Suprapubic skin (tissue), 4 donors: Measurements from ENCODE around the gene ASCC2. TPM values are rescaled to one million over a fixed set of nuclear protein-coding genes. Genes with fewer than 3 reads are reported as not detected.

Source experiments
- DNase-seq, 2 donors: peaks; one replicate each; pipeline ENCODE4 v3.0.0-alpha.2; 2019; ENCODE audit warnings: low spot score in 2 of 2
- H3K27ac ChIP-seq: fragments of 200-600 bp; sonication (generic); one replicate; pipeline ENCODE4 v1.5.1; 2019
- H3K27me3 ChIP-seq: fragments of 200-600 bp; sonication (generic); one replicate; pipeline ENCODE4 v1.5.1; 2019
- H3K36me3 ChIP-seq: fragments of 200-600 bp; sonication (generic); one replicate; pipeline ENCODE4 v1.5.1; 2019
- H3K4me1 ChIP-seq: fragments of 200-600 bp; sonication (generic); one replicate; pipeline ENCODE4 v1.5.1; 2019
- H3K4me3 ChIP-seq: fragments of 200-600 bp; sonication (generic); one replicate; pipeline ENCODE4 v1.5.1; 2019; ENCODE audit warnings: mild to moderate bottlenecking
- H3K9me3 ChIP-seq: fragments of 200-600 bp; sonication (generic); one replicate; pipeline ENCODE4 v1.5.1; 2019
- CTCF ChIP-seq, 2 donors: fragments of 200-600 bp in 1 of 2; fragments of 450-650 bp in 1 of 2; sonication (generic) in 1 of 2; IDR thresholded peaks; one replicate each; pipeline ENCODE4 v1.5.1; 2016 to 2019; ENCODE audit warnings: antibody characterized with exemption in 2 of 2, mild to moderate bottlenecking in 1 of 2, moderate library complexity in 1 of 2
- EP300 ChIP-seq: sonication (generic); formaldehyde crosslinking; IDR thresholded peaks from one replicate; pipeline ENCODE4 v1.6.1; 2017; ENCODE audit warnings: antibody characterized with exemption
- POLR2A ChIP-seq, 2 donors: fragments of 450-650 bp; IDR thresholded peaks; one replicate each; pipeline ENCODE4 v1.6.1; 2017; ENCODE audit warnings: antibody characterized with exemption in 2 of 2, mild to moderate bottlenecking in 2 of 2, moderate library complexity in 2 of 2
- POLR2AphosphoS5 ChIP-seq, 3 donors: sonication (generic); formaldehyde crosslinking; IDR thresholded peaks; one replicate each; pipeline ENCODE4 v1.6.1; 2017; ENCODE audit warnings: antibody characterized with exemption in 3 of 3
- WGBS: methylation state at CpG from one replicate; pipeline ENCODE4 v1.1.5; 2018; 5-methylcytosine and 5-hydroxymethylcytosine counted together
- total RNA-seq, 4 donors: library from RNA; depleted of rRNA; stranded (reverse); fragments of >200 nt; gene quantifications; one replicate each; pipeline ENCODE4 v1.1.0, GENCODE V29; 2016

The ASCC2 gene
- total RNA-seq, 4 donors from 2014 or later, result 35.6 to 57.3 (median 43.2) TPM

DNA sequence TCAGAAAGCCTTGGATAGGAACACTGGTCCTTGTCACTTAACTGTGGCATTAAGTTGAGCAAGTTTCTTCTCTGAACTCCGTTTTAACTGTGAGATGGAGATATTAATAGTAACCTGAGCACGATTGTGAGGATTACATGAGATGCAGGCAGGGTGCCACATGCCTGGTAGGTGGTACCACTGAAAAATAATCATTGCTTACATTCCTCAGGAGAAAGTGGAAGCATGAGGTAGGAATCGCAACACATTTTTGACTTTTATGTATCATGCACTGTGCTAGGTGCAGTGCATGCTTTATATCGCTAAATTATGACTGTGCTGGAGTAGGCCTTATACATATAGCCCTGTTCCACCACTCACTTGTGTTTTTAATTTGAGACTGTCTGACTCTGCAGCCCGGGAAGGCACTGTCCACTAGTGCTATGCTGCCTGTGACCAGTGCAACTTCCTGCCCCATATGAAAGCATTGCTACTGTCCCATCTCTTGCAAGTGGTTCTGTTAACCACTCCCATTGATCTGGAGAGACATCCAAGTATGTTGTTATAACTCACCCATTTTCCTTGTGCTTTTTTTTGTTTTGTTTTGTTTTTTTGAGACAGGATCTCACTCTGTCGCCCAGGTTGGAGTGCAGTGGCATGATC lies 69.9 kb downstream of the ASCC2 start:
- 42% methylated on average over 6 of the region's 6 CpGs for WGBS
- Histone ChIP-seq H3K27ac (no peak overlapping the region), H3K27me3 (no peaks in the 10 kb centered on the region), H3K36me3 (peaks cover 16% of the 10 kb centered on the region), H3K4me1 (peaks cover 25% of the 10 kb centered on the region), H3K9me3 (no peaks in the 10 kb centered on the region), H3K4me3 (peak overlapping the region; percentile 80)
- TF ChIP-seq POLR2AphosphoS5 (IDR thresholded peaks at IDR 0.05), result no peak
- no peak for TF ChIP-seq EP300
- TF ChIP-seq CTCF (IDR thresholded peaks at IDR 0.05), result no peak
- no peak for TF ChIP-seq POLR2A (IDR thresholded peaks at IDR 0.05)
- DNase-seq, result no peak

- Histone ChIP-seq H3K27ac (peak within 1 kb of the TSS; percentile 86), H3K4me3 (peak within 1 kb of the TSS; percentile 80), H3K27me3 (no peaks in the 10 kb centered on the region), H3K9me3 (no peaks in the 10 kb centered on the region), H3K4me1 (peaks cover 24% of the 10 kb centered on the region), H3K36me3 (peaks cover 16% of the 10 kb centered on the region)
- WGBS, result under 1% methylated on average over 30 of the region's 46 CpGs
- TF ChIP-seq POLR2A (IDR thresholded peaks at IDR 0.05) (no peak), CTCF (IDR thresholded peaks at IDR 0.05) (no peak), EP300 (no peak), POLR2AphosphoS5 (IDR thresholded peaks at IDR 0.05) (peak in 1 of 3 donors; percentile 81)
- peak; percentile 94 to 97 for DNase-seq
These were observed 70.7 kb downstream of the ASCC2 start, which contains the start of gene UQCR10 for GRCh38 chr22:29767171-29768051. Gene UQCR10, plus strand, starts transcription at chr22:29767369. Its CDS starts 30 bp downstream, at chr22:29767399.

DNA sequence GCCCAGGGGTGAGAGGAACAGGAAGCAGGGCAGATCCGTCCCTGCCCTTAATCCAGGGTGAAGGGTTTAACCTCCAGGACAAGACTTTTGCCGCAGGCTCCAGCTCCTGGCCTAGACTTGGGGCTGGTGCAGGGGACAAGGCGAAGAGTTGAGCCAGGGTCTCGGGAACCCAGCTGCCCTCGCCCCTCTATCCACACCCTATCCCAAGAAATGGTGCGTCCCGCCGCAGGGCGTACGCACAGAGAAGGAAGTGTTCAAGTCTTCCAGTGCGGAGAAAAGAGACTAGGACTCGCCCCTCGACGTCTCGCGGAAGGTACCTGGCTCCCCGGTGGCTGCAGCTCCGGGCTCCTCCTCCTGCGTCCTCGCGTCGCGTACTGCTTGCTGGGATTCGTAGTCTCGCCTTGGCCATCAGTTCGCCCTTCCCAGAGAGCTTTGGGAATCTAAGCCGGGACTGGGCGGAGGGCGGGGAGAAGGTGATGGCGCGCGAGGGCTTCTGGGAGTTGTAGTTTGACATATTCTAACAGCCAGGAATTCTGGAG lies 71.4 kb downstream of the ASCC2 start, which contains the start of gene ZMAT5:
Gene ZMAT5, minus strand, starts transcription at position 376 of the 539 bp plus-strand sequence. CDS start 18,463 bp downstream, outside the sequence.
- peaks cover 16% of the 10 kb centered on the region for H3K36me3 ChIP-seq
- H3K27me3 ChIP-seq, result no peaks in the 10 kb centered on the region
- H3K27ac ChIP-seq, result peak within 1 kb of the TSS; percentile 86
- H3K9me3 ChIP-seq, result no peaks in the 10 kb centered on the region
- peak; percentile 95 to 96 for DNase-seq
- TF ChIP-seq EP300, result no peak
- no peak for TF ChIP-seq CTCF (IDR thresholded peaks at IDR 0.05)
- TF ChIP-seq POLR2AphosphoS5 (IDR thresholded peaks at IDR 0.05), result peak in 1 of 3 donors; percentile 38
- 2% methylated on average over 6 of the region's 32 CpGs for WGBS
- H3K4me1 ChIP-seq, result peaks cover 24% of the 10 kb centered on the region
- peak within 1 kb of the TSS; percentile 80 for H3K4me3 ChIP-seq

DNA sequence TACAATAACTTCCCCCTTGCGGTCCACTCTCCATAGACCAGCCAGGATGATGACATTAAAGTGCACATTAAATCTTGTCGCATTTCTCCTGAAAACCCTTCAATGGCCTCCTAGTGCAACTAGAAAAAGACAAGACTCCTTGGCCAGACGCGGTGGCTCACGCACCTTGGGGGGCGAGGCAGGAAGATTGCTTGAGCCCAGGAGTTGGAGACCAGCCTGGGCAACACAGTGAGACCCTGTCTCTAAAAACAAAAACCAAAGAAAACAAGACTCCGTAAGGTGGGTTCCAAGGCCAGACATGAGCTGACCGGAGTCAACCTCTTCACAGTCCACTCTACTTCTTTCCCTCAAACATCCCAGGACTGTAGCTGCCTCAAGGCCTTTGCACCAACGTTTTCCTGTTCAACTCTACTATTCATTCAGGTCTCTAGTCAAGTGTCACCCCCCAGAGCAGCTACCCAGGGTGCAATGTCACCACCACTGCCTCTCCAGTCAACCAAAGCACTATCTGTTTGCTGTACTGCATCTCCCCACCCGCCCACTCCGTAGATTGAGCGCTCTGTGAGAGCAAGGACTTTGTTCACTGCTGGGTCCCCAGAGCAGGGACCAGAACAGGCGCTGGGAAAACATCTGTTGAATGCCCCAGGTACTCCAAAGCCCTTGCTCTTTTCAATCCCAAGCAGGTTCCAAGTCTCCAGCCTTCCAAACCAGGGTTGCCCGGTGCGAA lies 72.0 kb downstream of the ASCC2 start:
- Histone ChIP-seq H3K9me3 (no peaks in the 10 kb centered on the region), H3K36me3 (peaks cover 15% of the 10 kb centered on the region), H3K27me3 (no peaks in the 10 kb centered on the region), H3K27ac (peak overlapping the region; percentile 86), H3K4me3 (peak overlapping the region; percentile 80), H3K4me1 (peaks cover 24% of the 10 kb centered on the region)
- TF ChIP-seq CTCF (IDR thresholded peaks at IDR 0.05), result no peak
- TF ChIP-seq EP300, result no peak
- TF ChIP-seq POLR2AphosphoS5 (IDR thresholded peaks at IDR 0.05), result no peak
- TF ChIP-seq POLR2A (IDR thresholded peaks at IDR 0.05), result no peak
- WGBS, result 62% methylated on average over 13 of the region's 15 CpGs
- no peak for DNase-seq
